Measurements from ENCODE around the gene NF2.

NF2 gene

GRCh38 chr22:29679316-29679715 lies 75.9 kb downstream of the NF2 start:
- DNase-seq (ENCODE audit: extremely low read depth, low read depth) = no peak
- H3K4me3 ChIP-seq (replicated peaks; ENCODE audit: low read depth, low read length) = no peak overlapping the region
- TF ChIP-seq CTCF (IDR thresholded peaks at IDR 0.05; ENCODE audit: low read depth, low read length, missing control alignments) = no peak

- DNase-seq (ENCODE audit: extremely low read depth, low read depth) = no peak
- H3K4me3 ChIP-seq (replicated peaks; ENCODE audit: low read depth, low read length) = no peak overlapping the region
- no peak for TF ChIP-seq CTCF (IDR thresholded peaks at IDR 0.05; ENCODE audit: low read depth, low read length, missing control alignments)
Observed at GRCh38 chr22:29683536-29683935, 80.1 kb downstream of the NF2 start.

GRCh38 chr22:29684244-29684643 lies 80.8 kb downstream of the NF2 start:
- no peak for TF ChIP-seq CTCF (IDR thresholded peaks at IDR 0.05; ENCODE audit: low read depth, low read length, missing control alignments)
- H3K4me3 ChIP-seq (replicated peaks; ENCODE audit: low read depth, low read length) = no peak overlapping the region
- DNase-seq (ENCODE audit: extremely low read depth, low read depth) = no peak

GRCh38 chr22:29689206-29689879 lies 85.9 kb downstream of the NF2 start:
- no peak overlapping the region for H3K4me3 ChIP-seq (replicated peaks; ENCODE audit: low read depth, low read length)
- no peak for TF ChIP-seq CTCF (IDR thresholded peaks at IDR 0.05; ENCODE audit: low read depth, low read length, missing control alignments)
- DNase-seq (ENCODE audit: extremely low read depth, low read depth) = no peak

- H3K4me3 ChIP-seq (replicated peaks; ENCODE audit: low read depth, low read length) = no peak overlapping the region
- DNase-seq (ENCODE audit: extremely low read depth, low read depth) = no peak
- TF ChIP-seq CTCF (IDR thresholded peaks at IDR 0.05; ENCODE audit: low read depth, low read length, missing control alignments) = peak; percentile 77
Observed at GRCh38 chr22:29689880-29690213, 86.4 kb downstream of the NF2 start.

- TF ChIP-seq CTCF (IDR thresholded peaks at IDR 0.05; ENCODE audit: low read depth, low read length, missing control alignments) = no peak
Observed at GRCh38 chr22:29690476-29690875, 87.0 kb downstream of the NF2 start.

More at GRCh38 chr22:29690476-29690875, 87.0 kb downstream of the NF2 start:
- no peak overlapping the region for H3K4me3 ChIP-seq (replicated peaks; ENCODE audit: low read depth, low read length)
- DNase-seq (ENCODE audit: extremely low read depth, low read depth) = no peak

All from HFF-Myc (cell line).